H9 (cell line): ENCODE data around the gene LAMB4. TPM values are rescaled to one million over a fixed set of nuclear protein-coding genes. Genes with fewer than 3 reads are reported as not detected.

ENCODE experiments used
- DNase-seq: peaks from one replicate; pipeline ENCODE4 v3.0.0-alpha.2; 2017
- H2AFZ ChIP-seq: one replicate; pipeline ENCODE4 v1.6.1; 2013; ENCODE audit warnings: mild to moderate bottlenecking, low read length, control low read depth, moderate library complexity
- H2AK5ac ChIP-seq: 2 replicates; pipeline ENCODE4 v1.6.1; 2013; ENCODE audit warnings: low read length, control low read depth, mixed read lengths; ENCODE audit not compliant: insufficient read length
- H2BK120ac ChIP-seq: one replicate; pipeline ENCODE4 v1.6.1; 2013; ENCODE audit warnings: low read depth, mild to moderate bottlenecking, low read length, control low read depth, inconsistent platforms; ENCODE audit not compliant: poor library complexity, severe bottlenecking
- H2BK12ac ChIP-seq: 2 replicates; pipeline ENCODE4 v1.6.1; 2013; ENCODE audit warnings: low read length, control low read depth, mixed read lengths, low read depth; ENCODE audit not compliant: insufficient read length
- H2BK15ac ChIP-seq: 2 replicates; pipeline ENCODE4 v1.6.1; 2013; ENCODE audit warnings: low read depth, low read length, control low read depth
- H2BK20ac ChIP-seq: one replicate; pipeline ENCODE4 v1.6.1; 2013; ENCODE audit warnings: low read depth, mild to moderate bottlenecking, low read length, control low read depth, inconsistent platforms; ENCODE audit not compliant: poor library complexity, severe bottlenecking
- H2BK5ac ChIP-seq: 2 replicates; pipeline ENCODE4 v1.6.1; 2013; ENCODE audit warnings: low read length, control low read depth, mixed read lengths; ENCODE audit not compliant: insufficient read length
- H3K14ac ChIP-seq: 2 replicates; pipeline ENCODE4 v1.6.1; 2013; ENCODE audit warnings: low read length, control low read depth; ENCODE audit not compliant: insufficient read depth
- H3K18ac ChIP-seq: 2 replicates; pipeline ENCODE4 v1.6.1; 2013; ENCODE audit warnings: low read depth, mild to moderate bottlenecking, mixed read lengths, low read length, control low read depth; ENCODE audit not compliant: insufficient read length
- H3K23ac ChIP-seq: 2 replicates; pipeline ENCODE4 v1.6.1; 2013; ENCODE audit warnings: low read length, control low read depth, mixed read lengths, low read depth; ENCODE audit not compliant: insufficient read length
- H3K23me2 ChIP-seq: 2 replicates; pipeline ENCODE4 v1.6.1; 2013; ENCODE audit warnings: low read depth, mild to moderate bottlenecking, mixed read lengths, low read length, control low read depth; ENCODE audit not compliant: insufficient read length, poor library complexity, severe bottlenecking
- H3K27ac ChIP-seq: 2 replicates; pipeline ENCODE4 v1.5.1; 2013; ENCODE audit warnings: low read length, control low read depth, mixed read lengths, low read depth; ENCODE audit not compliant: insufficient read length
- H3K27me3 ChIP-seq: 2 replicates; pipeline ENCODE4 v1.6.1; 2013; ENCODE audit warnings: low read length, control low read depth, inconsistent platforms; ENCODE audit not compliant: insufficient read depth
- H3K4ac ChIP-seq: 2 replicates; pipeline ENCODE4 v1.6.1; 2013; ENCODE audit warnings: low read depth, mild to moderate bottlenecking, control low read depth, inconsistent platforms, low read length, moderate library complexity
- H3K4me1 ChIP-seq: 2 replicates; pipeline ENCODE4 v1.6.1; 2013; ENCODE audit warnings: low read length, control low read depth, inconsistent platforms; ENCODE audit not compliant: insufficient read depth
- H3K4me2 ChIP-seq: 2 replicates; pipeline ENCODE4 v1.6.1; 2013; ENCODE audit warnings: low read length, control low read depth, mixed read lengths; ENCODE audit not compliant: insufficient read length, insufficient read depth
- H3K56ac ChIP-seq: 2 replicates; pipeline ENCODE4 v1.6.1; 2013; ENCODE audit warnings: low read depth, mild to moderate bottlenecking, mixed read lengths, low read length, control low read depth; ENCODE audit not compliant: insufficient read length
- H3K79me1 ChIP-seq: 2 replicates; pipeline ENCODE4 v1.6.1; 2013; ENCODE audit warnings: low read depth, mild to moderate bottlenecking, moderate library complexity, low read length, control low read depth, inconsistent platforms; ENCODE audit not compliant: insufficient read depth, poor library complexity, severe bottlenecking
- H3K79me2 ChIP-seq: 2 replicates; pipeline ENCODE4 v1.6.1; 2013; ENCODE audit warnings: low read length, control low read depth, inconsistent platforms; ENCODE audit not compliant: insufficient read depth
- H3K9ac ChIP-seq: 2 replicates; pipeline ENCODE4 v1.6.1; 2013; ENCODE audit warnings: low read length, control low read depth, mixed read lengths; ENCODE audit not compliant: insufficient read length; ENCODE audit errors: extremely low read depth
- H3K9me3 ChIP-seq: one replicate; pipeline ENCODE4 v1.6.1; 2013; ENCODE audit warnings: low read depth, low read length, inconsistent platforms; ENCODE audit not compliant: control insufficient read depth
- H3T11ph ChIP-seq: one replicate; pipeline ENCODE4 v1.6.1; 2013; ENCODE audit warnings: mild to moderate bottlenecking, low read length, control low read depth, inconsistent platforms
- H4K20me1 ChIP-seq: one replicate; pipeline ENCODE4 v1.6.1; 2013; ENCODE audit not compliant: control insufficient read depth, insufficient read length, insufficient read depth
- H4K5ac ChIP-seq: 2 replicates; pipeline ENCODE4 v1.6.1; 2013; ENCODE audit warnings: low read depth, mild to moderate bottlenecking, mixed read lengths, low read length, control low read depth; ENCODE audit not compliant: insufficient read length
- H4K8ac ChIP-seq: replicated peaks from 2 replicates; pipeline ENCODE4 v1.6.1; 2013; ENCODE audit warnings: low read length, control low read depth, mixed read lengths, low read depth; ENCODE audit not compliant: insufficient read length
- H4K91ac ChIP-seq: 2 replicates; pipeline ENCODE4 v1.6.1; 2013; ENCODE audit warnings: low read depth, mild to moderate bottlenecking, moderate library complexity, mixed read lengths, low read length, control low read depth; ENCODE audit not compliant: insufficient read length
- H3K27ac Mint-ChIP-seq, 3 experiments: 2 replicates in 2 of 3; 3 replicates in 1 of 3; pipeline ENCODE4 v1.8.0; 2020 to 2021; ENCODE audit warnings: mixed read lengths in 3 of 3, mild to moderate bottlenecking in 1 of 3, moderate library complexity in 1 of 3
- H3K27me3 Mint-ChIP-seq: 2 replicates; pipeline ENCODE4 v1.8.0; 2021; ENCODE audit warnings: low read depth, mild to moderate bottlenecking, moderate library complexity, mixed read lengths
- H3K36me3 Mint-ChIP-seq, 3 experiments: 2 replicates in 2 of 3; 3 replicates in 1 of 3; pipeline ENCODE4 v1.8.0; 2020 to 2021; ENCODE audit warnings: low read depth in 3 of 3, mixed read lengths in 3 of 3; ENCODE audit not compliant: insufficient read depth in 1 of 3
- H3K4me1 Mint-ChIP-seq, 2 experiments: 2 replicates each; pipeline ENCODE4 v1.8.0; 2020; ENCODE audit warnings: mixed read lengths in 2 of 2
- H3K4me3 Mint-ChIP-seq, 2 experiments: 2 replicates in 1 of 2; 3 replicates in 1 of 2; pipeline ENCODE4 v1.8.0; 2020 to 2021; ENCODE audit warnings: mild to moderate bottlenecking in 2 of 2, mixed read lengths in 2 of 2, moderate library complexity in 1 of 2
- H3K9me3 Mint-ChIP-seq, 2 experiments: 2 replicates in 1 of 2; 3 replicates in 1 of 2; pipeline ENCODE4 v1.8.0; 2020; ENCODE audit warnings: mild to moderate bottlenecking in 2 of 2, mixed read lengths in 2 of 2, moderate library complexity in 1 of 2
- WGBS: extraction: QIAGEN DNeasy Blood & Tissue Kit; methylation state at CpG from one replicate; pipeline ENCODE4 v1.1.7; 2013; ENCODE audit warnings: missing lambda C conversion rate, low lambda C conversion rate, mixed read lengths; ENCODE audit not compliant: insufficient read length; ENCODE audit errors: extremely low coverage; 5-methylcytosine and 5-hydroxymethylcytosine counted together
- total RNA-seq: library from RNA; stranded (reverse); gene quantifications from 2 replicates; pipeline ENCODE4 v1.2.1, GENCODE V29; 2021
- TF ChIP-seq, protein P1 (sequence below): fragments of 200-600 bp; sonication (generic); conservative IDR thresholded peaks from 3 replicates; pipeline ENCODE4 v1.8.0; 2021; ENCODE audit warnings: antibody characterized with exemption, mild to moderate bottlenecking

LAMB4 gene
- total RNA-seq, 1 experiment from 2014 or later: not detected

DNA sequence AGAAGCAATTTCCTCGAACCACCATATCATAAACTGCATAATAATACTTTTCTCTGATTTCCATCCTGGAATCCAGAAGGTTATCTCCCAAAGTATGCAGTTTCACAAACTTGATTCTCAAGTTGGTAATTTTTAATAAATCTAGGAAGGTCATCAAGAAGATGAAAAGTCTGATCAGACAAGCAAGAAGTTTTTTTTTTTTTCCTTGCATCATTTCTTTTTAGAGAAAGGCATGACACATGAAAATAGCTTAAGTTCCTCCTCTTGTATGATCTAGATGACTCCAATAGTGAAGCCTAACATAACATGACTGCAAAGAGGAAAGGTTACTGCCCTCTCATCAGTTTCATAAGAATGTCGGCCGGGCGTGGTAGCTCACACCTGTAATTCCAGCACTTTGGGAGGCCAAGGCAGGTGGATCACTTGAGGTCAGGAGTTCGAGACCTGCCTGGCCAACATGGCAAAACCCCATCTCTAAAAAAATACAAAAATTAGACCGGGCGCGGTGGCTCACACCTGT lies 149.4 kb downstream of the LAMB4 start:
- peaks cover 1% of the 10 kb centered on the region; the same call in 1 of the 2 replicates for H3K4me1 ChIP-seq
- peaks cover 18 to 21% of the 10 kb centered on the region in 2 experiments for H3K4me1 Mint-ChIP-seq
- H2BK120ac ChIP-seq: no peak overlapping the region
- no peak overlapping the region for H3K4me3 Mint-ChIP-seq
- no peaks in the 10 kb centered on the region for H3K27me3 ChIP-seq
- no peak overlapping the region for H2BK20ac ChIP-seq
- H3T11ph ChIP-seq: no peak overlapping the region
- no peak overlapping the region for H4K5ac ChIP-seq
- no peaks in the 10 kb centered on the region for H3K27me3 Mint-ChIP-seq
- H2BK5ac ChIP-seq: no peak overlapping the region
- no peak overlapping the region for H3K27ac Mint-ChIP-seq
- H2AK5ac ChIP-seq: no peak overlapping the region
- no peaks in the 10 kb centered on the region for H3K23me2 ChIP-seq
- H2AFZ ChIP-seq: no peak overlapping the region
- no peak overlapping the region for H3K56ac ChIP-seq
- no peak overlapping the region for H2BK12ac ChIP-seq
- H3K4me2 ChIP-seq: no peak overlapping the region
- H3K27ac ChIP-seq: no peak overlapping the region
- no peak overlapping the region for H3K23ac ChIP-seq
- H4K20me1 ChIP-seq: no peaks in the 10 kb centered on the region
- H3K4ac ChIP-seq: no peak overlapping the region
- H4K8ac ChIP-seq: no peak overlapping the region
- no peak overlapping the region for H4K91ac ChIP-seq
- TF ChIP-seq, protein P1, sequence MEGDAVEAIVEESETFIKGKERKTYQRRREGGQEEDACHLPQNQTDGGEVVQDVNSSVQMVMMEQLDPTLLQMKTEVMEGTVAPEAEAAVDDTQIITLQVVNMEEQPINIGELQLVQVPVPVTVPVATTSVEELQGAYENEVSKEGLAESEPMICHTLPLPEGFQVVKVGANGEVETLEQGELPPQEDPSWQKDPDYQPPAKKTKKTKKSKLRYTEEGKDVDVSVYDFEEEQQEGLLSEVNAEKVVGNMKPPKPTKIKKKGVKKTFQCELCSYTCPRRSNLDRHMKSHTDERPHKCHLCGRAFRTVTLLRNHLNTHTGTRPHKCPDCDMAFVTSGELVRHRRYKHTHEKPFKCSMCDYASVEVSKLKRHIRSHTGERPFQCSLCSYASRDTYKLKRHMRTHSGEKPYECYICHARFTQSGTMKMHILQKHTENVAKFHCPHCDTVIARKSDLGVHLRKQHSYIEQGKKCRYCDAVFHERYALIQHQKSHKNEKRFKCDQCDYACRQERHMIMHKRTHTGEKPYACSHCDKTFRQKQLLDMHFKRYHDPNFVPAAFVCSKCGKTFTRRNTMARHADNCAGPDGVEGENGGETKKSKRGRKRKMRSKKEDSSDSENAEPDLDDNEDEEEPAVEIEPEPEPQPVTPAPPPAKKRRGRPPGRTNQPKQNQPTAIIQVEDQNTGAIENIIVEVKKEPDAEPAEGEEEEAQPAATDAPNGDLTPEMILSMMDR: no peak
- no peak overlapping the region for H3K14ac ChIP-seq
- no peaks in the 10 kb centered on the region for H3K79me2 ChIP-seq
- H3K9me3 Mint-ChIP-seq: no peaks in the 10 kb centered on the region
- H3K36me3 Mint-ChIP-seq: peaks cover 10 to 60% (median 40%) of the 10 kb centered on the region in 3 experiments
- H3K79me1 ChIP-seq: no peaks in the 10 kb centered on the region
- no peak overlapping the region for H2BK15ac ChIP-seq
- no peak overlapping the region for H3K9ac ChIP-seq
- DNase-seq: no peak
- no CpG with 5 or more reads among the region's 8 CpGs for WGBS
- no peaks in the 10 kb centered on the region for H3K9me3 ChIP-seq
- no peak overlapping the region for H3K18ac ChIP-seq
